ENCODE data around the gene SOS2. TPM values are rescaled to one million over a fixed set of nuclear protein-coding genes. Genes with fewer than 3 reads are reported as not detected.

SOS2 gene
- total and polyA plus RNA-seq, 2 donors (not counting 1 experiment from before 2014, with no cell fraction given): 9.6 to 51.0 TPM

DNA sequence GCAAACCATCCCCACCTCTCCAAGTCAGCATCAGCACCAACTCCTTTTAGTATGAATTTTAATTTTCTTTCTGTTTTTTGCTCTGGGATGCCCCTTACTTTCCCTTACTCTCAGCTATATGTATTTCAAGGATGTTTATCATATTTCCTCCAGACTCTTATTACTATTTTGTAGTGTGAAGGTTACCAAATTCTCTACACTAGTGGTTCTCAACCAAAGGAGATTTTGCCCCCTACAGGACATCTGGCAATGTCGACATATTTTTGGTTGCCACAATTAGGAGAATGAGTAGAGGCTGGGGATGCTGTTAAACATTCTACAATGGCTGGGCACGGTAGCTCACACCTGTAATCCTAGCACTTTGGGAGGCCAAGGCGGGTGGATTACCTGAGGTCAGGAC lies 29.1 kb upstream of the SOS2 start:
- TF ChIP-seq, protein P1, sequence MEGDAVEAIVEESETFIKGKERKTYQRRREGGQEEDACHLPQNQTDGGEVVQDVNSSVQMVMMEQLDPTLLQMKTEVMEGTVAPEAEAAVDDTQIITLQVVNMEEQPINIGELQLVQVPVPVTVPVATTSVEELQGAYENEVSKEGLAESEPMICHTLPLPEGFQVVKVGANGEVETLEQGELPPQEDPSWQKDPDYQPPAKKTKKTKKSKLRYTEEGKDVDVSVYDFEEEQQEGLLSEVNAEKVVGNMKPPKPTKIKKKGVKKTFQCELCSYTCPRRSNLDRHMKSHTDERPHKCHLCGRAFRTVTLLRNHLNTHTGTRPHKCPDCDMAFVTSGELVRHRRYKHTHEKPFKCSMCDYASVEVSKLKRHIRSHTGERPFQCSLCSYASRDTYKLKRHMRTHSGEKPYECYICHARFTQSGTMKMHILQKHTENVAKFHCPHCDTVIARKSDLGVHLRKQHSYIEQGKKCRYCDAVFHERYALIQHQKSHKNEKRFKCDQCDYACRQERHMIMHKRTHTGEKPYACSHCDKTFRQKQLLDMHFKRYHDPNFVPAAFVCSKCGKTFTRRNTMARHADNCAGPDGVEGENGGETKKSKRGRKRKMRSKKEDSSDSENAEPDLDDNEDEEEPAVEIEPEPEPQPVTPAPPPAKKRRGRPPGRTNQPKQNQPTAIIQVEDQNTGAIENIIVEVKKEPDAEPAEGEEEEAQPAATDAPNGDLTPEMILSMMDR (IDR thresholded peaks at IDR 0.05): peak; percentile 67
- TF ChIP-seq EZH2 (IDR thresholded peaks at IDR 0.05; ENCODE audit: borderline replicate concordance, insufficient read depth, low read depth, low read length, poor library complexity, severe bottlenecking): no peak
- no peaks in the 10 kb centered on the region for H3K9me3 ChIP-seq (ENCODE audit: control extremely low read depth in 1 of 3, control insufficient read depth in 2 of 3, insufficient read depth in 1 of 3, low read length in 2 of 3)
- H3K4me2 ChIP-seq (replicated peaks; ENCODE audit: low read depth, low read length, poor library complexity, severe bottlenecking): no peak overlapping the region
- Mint-ChIP-seq H3K27me3 (no peaks in the 10 kb centered on the region), H3K4me1 (peaks cover 3% of the 10 kb centered on the region), H3K9me3 (ENCODE audit: insufficient read depth) (no peaks in the 10 kb centered on the region), H3K27ac (no peak overlapping the region), H3K4me3 (no peak overlapping the region)
- DNase-seq (peak; percentile 46), ATAC-seq (ENCODE audit: low read depth) (peak; percentile 61)
- ChIA-PET CTCF (interaction anchor here (0.6 to 1.5 kb wide), 8 partner anchors 10 to 603 kb away, joined by 3 to 5 read pairs (median 3); no protein-coding TSS in a partner anchor), POLR2A (no interaction called here)
- WGBS (ENCODE audit: insufficient coverage): 100% methylated on average over 2 of the region's 3 CpGs
- H3K27ac ChIP-seq (ENCODE audit: low read length in 2 of 2): no peak overlapping the region
- no peaks in the 10 kb centered on the region for H3K4me1 ChIP-seq (ENCODE audit: control insufficient read depth in 2 of 2, insufficient read depth in 2 of 2, low read length in 2 of 2)
- no peak overlapping the region for H3K4me3 ChIP-seq (ENCODE audit: control extremely low read depth in 1 of 5, extremely low read depth in 1 of 5, insufficient read depth in 1 of 5, low read depth in 2 of 5, low read length in 4 of 5)
- no peaks in the 10 kb centered on the region for H3K79me2 ChIP-seq (ENCODE audit: control insufficient read depth, insufficient read depth, low read length)
- H4K20me1 ChIP-seq (ENCODE audit: control insufficient read depth, insufficient read depth, low read length, poor library complexity, severe bottlenecking): no peaks in the 10 kb centered on the region
- no peaks in the 10 kb centered on the region for H3K36me3 ChIP-seq (replicated peaks in 1 of 2; ENCODE audit: control extremely low read depth in 1 of 2, control insufficient read depth in 1 of 2, extremely low read depth in 1 of 2, insufficient read depth in 2 of 2, low read length in 1 of 2)
- intact Hi-C loops (cut with micrococcal nuclease): loop anchor here (1.0 kb wide), 1 partner anchor 29 kb away; the partner anchor contains the start of gene SOS2
- H3K27me3 ChIP-seq (replicated peaks in 1 of 4; ENCODE audit: control extremely low read depth in 1 of 4, control insufficient read depth in 3 of 4, insufficient read depth in 4 of 4, low read length in 3 of 4): no peaks in the 10 kb centered on the region
- no peak overlapping the region for H3K9ac ChIP-seq (ENCODE audit: low read length)
- H2AFZ ChIP-seq (ENCODE audit: insufficient read depth, low read depth, low read length, poor library complexity, severe bottlenecking): no peak overlapping the region

DNA sequence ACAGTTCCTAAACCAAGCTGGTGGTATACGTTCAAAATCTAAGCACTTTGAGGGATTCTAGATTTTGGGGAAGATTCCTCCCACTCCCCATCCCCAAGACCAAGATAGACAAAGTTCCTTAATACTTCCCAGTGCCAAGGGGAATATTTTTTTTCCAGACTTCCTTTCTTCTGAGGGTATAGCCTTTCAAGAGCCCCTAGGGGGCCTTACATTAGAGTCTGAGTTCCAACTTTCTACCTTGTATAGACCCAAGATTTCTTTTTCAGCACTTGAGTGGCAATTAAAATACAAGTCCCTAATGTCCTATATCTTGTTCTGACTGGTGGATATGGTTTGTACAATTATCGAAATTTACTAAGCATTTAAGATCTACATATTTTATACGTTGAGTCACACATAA lies 28.7 kb upstream of the SOS2 start:
- H2AFZ ChIP-seq (ENCODE audit: insufficient read depth, low read depth, low read length, poor library complexity, severe bottlenecking): no peak overlapping the region
- no peak overlapping the region for H3K9ac ChIP-seq (ENCODE audit: low read length)
- no CpG with 5 or more reads among the region's 3 CpGs for WGBS (ENCODE audit: insufficient coverage)
- no peaks in the 10 kb centered on the region for H3K36me3 ChIP-seq (replicated peaks in 1 of 2; ENCODE audit: control extremely low read depth in 1 of 2, control insufficient read depth in 1 of 2, extremely low read depth in 1 of 2, insufficient read depth in 2 of 2, low read length in 1 of 2)
- H3K4me3 ChIP-seq (ENCODE audit: control extremely low read depth in 1 of 5, extremely low read depth in 1 of 5, insufficient read depth in 1 of 5, low read depth in 2 of 5, low read length in 4 of 5): no peak overlapping the region
- H3K9me3 ChIP-seq (ENCODE audit: control extremely low read depth in 1 of 3, control insufficient read depth in 2 of 3, insufficient read depth in 1 of 3, low read length in 2 of 3): no peaks in the 10 kb centered on the region
- CTCF ChIA-PET: interaction anchor here (0.6 to 1.5 kb wide), 5 partner anchors 10 to 602 kb away, joined by 3 read pairs; no protein-coding TSS in a partner anchor
- H4K20me1 ChIP-seq (ENCODE audit: control insufficient read depth, insufficient read depth, low read length, poor library complexity, severe bottlenecking): no peaks in the 10 kb centered on the region
- no peak overlapping the region for H3K27ac Mint-ChIP-seq
- no peaks in the 10 kb centered on the region for H3K27me3 Mint-ChIP-seq
- no peak overlapping the region for H3K4me3 Mint-ChIP-seq
- intact Hi-C loops (cut with micrococcal nuclease): loop anchor here (1.0 kb wide), 1 partner anchor 29 kb away; the partner anchor contains the start of gene SOS2
- no peak overlapping the region for H3K4me2 ChIP-seq (replicated peaks; ENCODE audit: low read depth, low read length, poor library complexity, severe bottlenecking)
- H3K9me3 Mint-ChIP-seq (ENCODE audit: insufficient read depth): no peaks in the 10 kb centered on the region
- no peak overlapping the region for H3K27ac ChIP-seq (ENCODE audit: low read length in 2 of 2)
- H3K4me1 Mint-ChIP-seq: peaks cover 3% of the 10 kb centered on the region
- H3K27me3 ChIP-seq (replicated peaks in 1 of 4; ENCODE audit: control extremely low read depth in 1 of 4, control insufficient read depth in 3 of 4, insufficient read depth in 4 of 4, low read length in 3 of 4): no peaks in the 10 kb centered on the region
- no peaks in the 10 kb centered on the region for H3K4me1 ChIP-seq (ENCODE audit: control insufficient read depth in 2 of 2, insufficient read depth in 2 of 2, low read length in 2 of 2)
- no peak for DNase-seq
- no peaks in the 10 kb centered on the region for H3K79me2 ChIP-seq (ENCODE audit: control insufficient read depth, insufficient read depth, low read length)
- ATAC-seq (ENCODE audit: low read depth): no peak
- TF ChIP-seq EZH2 (IDR thresholded peaks at IDR 0.05; ENCODE audit: borderline replicate concordance, insufficient read depth, low read depth, low read length, poor library complexity, severe bottlenecking): no peak
- TF ChIP-seq, protein P1 (IDR thresholded peaks at IDR 0.05): no peak
- POLR2A ChIA-PET: no interaction called here
